Testis (tissue), 3 donors: ENCODE data around the gene TRIAP1. TPM values are rescaled to one million over a fixed set of nuclear protein-coding genes. Genes with fewer than 3 reads are reported as not detected.
"Not testable (repeated sequence)": the region's sequence is repeated elsewhere in the genome, so short reads cannot be mapped to it uniquely, and the experiment has no call there.

Experiments
- DNase-seq: peaks from one replicate; pipeline ENCODE4 v3.0.0-alpha.2; 2019
- H3K27ac ChIP-seq, 2 donors: fragments of 200-600 bp; sonication (generic); one replicate each; pipeline ENCODE4 v1.5.1; 2019
- H3K27me3 ChIP-seq: fragments of 200-600 bp; sonication (generic); one replicate; pipeline ENCODE4 v1.5.1; 2019
- H3K36me3 ChIP-seq: fragments of 200-600 bp; sonication (generic); one replicate; pipeline ENCODE4 v1.5.1; 2017; ENCODE audit warnings: low read depth; ENCODE audit errors: missing control alignments
- H3K4me1 ChIP-seq: fragments of 200-600 bp; sonication (generic); one replicate; pipeline ENCODE4 v1.5.1; 2019
- H3K4me3 ChIP-seq, 2 donors: fragments of 200-600 bp; sonication (generic); one replicate each; pipeline ENCODE4 v1.5.1; 2017 to 2019
- H3K9me3 ChIP-seq: fragments of 200-600 bp; sonication (generic); one replicate; pipeline ENCODE4 v1.5.1; 2017
- CTCF ChIP-seq, 3 experiments: fragments of 450-650 bp in 2 of 3; fragments of 200-600 bp in 1 of 3; sonication (generic) in 1 of 3; IDR thresholded peaks; one replicate each; pipeline ENCODE4 v1.5.1; 2016 to 2019; ENCODE audit warnings: antibody characterized with exemption in 3 of 3, mild to moderate bottlenecking in 2 of 3, moderate library complexity in 1 of 3
- POLR2A ChIP-seq: fragments of 450-650 bp; IDR thresholded peaks from one replicate; pipeline ENCODE4 v1.6.1; 2017; ENCODE audit warnings: antibody characterized with exemption, mild to moderate bottlenecking, moderate library complexity
- WGBS, 2 donors: methylation state at CpG; one replicate each; pipeline ENCODE4 v1.1.5; 2018; 5-methylcytosine and 5-hydroxymethylcytosine counted together
- intact Hi-C: fragments of 100-400 bp; cut with DNase I; formaldehyde crosslinking; loops from one replicate; pipeline ENCODE4 v1.15.1; 2023; ENCODE audit warnings: low total_unique reads
- polyA plus RNA-seq: library from polyadenylated mRNA; stranded (reverse); fragments of 350-450 nt; fragmentation: Illumina TruSeq; extraction: RNeasy Lipid Tissue Mini Kit (QIAGEN cat#74804); gene quantifications from one replicate; pipeline ENCODE4 v1.2.3, GENCODE V29; 2014; ENCODE audit warnings: low read depth, low replicate concordance; ENCODE audit not compliant: insufficient read depth
- total RNA-seq, 2 donors: library from RNA; depleted of rRNA; stranded (reverse); fragments of >200 nt; gene quantifications; one replicate each; pipeline ENCODE4 v1.2.3, GENCODE V29; 2016

The TRIAP1 gene
- total and polyA plus RNA-seq, 3 donors from 2014 or later: 13.9 to 20.0 (median 15.7) TPM

DNA sequence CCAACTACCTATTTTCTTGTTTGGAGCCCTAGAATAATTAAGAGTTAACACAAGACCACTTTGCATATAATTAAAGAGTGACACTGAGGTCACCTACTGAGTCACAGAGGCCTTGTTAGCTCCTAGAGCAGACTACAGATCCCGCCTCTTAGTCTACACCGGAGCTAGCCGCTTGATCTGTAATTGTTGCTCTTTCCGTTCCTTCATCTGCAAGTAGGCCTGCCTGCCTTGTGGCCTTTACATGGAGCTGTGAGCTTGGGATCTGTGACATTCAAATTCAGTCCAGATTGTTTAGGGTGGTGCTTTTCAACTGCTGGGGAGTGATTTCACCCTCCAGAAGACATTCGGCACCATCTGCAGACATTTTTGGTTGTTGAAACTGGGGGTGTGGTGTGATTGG lies 44.1 kb upstream of the TRIAP1 start:
- Histone ChIP-seq H3K9me3 (no peaks in the 10 kb centered on the region), H3K27ac (peak overlapping the region; percentile 3 to 47), H3K4me1 (peaks cover 43% of the 10 kb centered on the region), H3K36me3 (no peaks in the 10 kb centered on the region), H3K27me3 (no peaks in the 10 kb centered on the region), H3K4me3 (no peak overlapping the region)
- intact Hi-C loops: no loop called here
- no peak for DNase-seq
- no peak for TF ChIP-seq CTCF (IDR thresholded peaks at IDR 0.05)
- TF ChIP-seq POLR2A: no peak
- 84 to 92% methylated on average over 5 of the region's 5 CpGs for WGBS, 2 donors

- peak overlapping the region; percentile 16 to 83 for H3K27ac ChIP-seq
- WGBS, 2 donors: 93% methylated on average over 4 of the region's 4 CpGs
- H3K4me3 ChIP-seq: no peak overlapping the region
- H3K27me3 ChIP-seq: no peaks in the 10 kb centered on the region
- DNase-seq: no peak
- no peaks in the 10 kb centered on the region for H3K36me3 ChIP-seq
- TF ChIP-seq CTCF (IDR thresholded peaks at IDR 0.05) (no peak), POLR2A (no peak)
- H3K9me3 ChIP-seq: no peaks in the 10 kb centered on the region
- H3K4me1 ChIP-seq: peaks cover 39% of the 10 kb centered on the region
- intact Hi-C loops: no loop called here
These were observed 42.8 kb upstream of the TRIAP1 start for GRCh38 chr12:120489018-120489417.

GRCh38 chr12:120488057-120488640 lies 42.0 kb upstream of the TRIAP1 start:
- WGBS, 2 donors: 34 to 44% methylated on average over 5 of the region's 5 CpGs
- TF ChIP-seq POLR2A (no peak), CTCF (IDR thresholded peaks at IDR 0.05) (no peak)
- peaks cover 43% of the 10 kb centered on the region for H3K4me1 ChIP-seq
- H3K27ac ChIP-seq: peak overlapping the region; percentile 16 to 83
- no peaks in the 10 kb centered on the region for H3K9me3 ChIP-seq
- intact Hi-C loops: no loop called here
- no peak overlapping the region for H3K4me3 ChIP-seq
- peak; percentile 84 for DNase-seq
- H3K27me3 ChIP-seq: no peaks in the 10 kb centered on the region
- H3K36me3 ChIP-seq: no peaks in the 10 kb centered on the region

DNA sequence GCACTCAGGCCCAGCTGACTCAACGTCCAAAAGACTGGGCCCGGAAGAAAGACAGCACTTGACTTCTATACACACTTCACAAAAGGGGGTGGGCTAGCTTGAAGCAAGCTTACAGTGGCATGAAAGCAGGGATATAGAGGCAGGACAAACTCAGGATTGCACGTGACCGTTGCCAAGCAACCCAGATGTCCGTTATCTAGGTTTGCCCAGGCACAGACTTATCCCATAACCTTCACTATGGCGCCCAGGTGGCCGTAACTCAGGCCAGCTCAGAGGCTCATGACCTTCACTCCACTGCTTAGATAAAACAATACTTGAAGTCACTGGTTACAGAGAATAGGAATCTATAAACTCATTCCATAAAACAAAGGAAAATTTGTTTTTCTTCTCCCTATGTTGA lies 41.4 kb upstream of the TRIAP1 start:
- intact Hi-C loops, H3K36me3 ChIP-seq, H3K9me3 ChIP-seq, H3K4me3 ChIP-seq, H3K27me3 ChIP-seq: not testable (repeated sequence)
- DNase-seq: peak; percentile 83
- WGBS, 2 donors: 30 to 57% methylated on average over 7 of the region's 7 CpGs
- Histone ChIP-seq H3K27ac (peak overlapping the region; percentile 16 to 83), H3K4me1 (peaks cover 43% of the 10 kb centered on the region)

DNA sequence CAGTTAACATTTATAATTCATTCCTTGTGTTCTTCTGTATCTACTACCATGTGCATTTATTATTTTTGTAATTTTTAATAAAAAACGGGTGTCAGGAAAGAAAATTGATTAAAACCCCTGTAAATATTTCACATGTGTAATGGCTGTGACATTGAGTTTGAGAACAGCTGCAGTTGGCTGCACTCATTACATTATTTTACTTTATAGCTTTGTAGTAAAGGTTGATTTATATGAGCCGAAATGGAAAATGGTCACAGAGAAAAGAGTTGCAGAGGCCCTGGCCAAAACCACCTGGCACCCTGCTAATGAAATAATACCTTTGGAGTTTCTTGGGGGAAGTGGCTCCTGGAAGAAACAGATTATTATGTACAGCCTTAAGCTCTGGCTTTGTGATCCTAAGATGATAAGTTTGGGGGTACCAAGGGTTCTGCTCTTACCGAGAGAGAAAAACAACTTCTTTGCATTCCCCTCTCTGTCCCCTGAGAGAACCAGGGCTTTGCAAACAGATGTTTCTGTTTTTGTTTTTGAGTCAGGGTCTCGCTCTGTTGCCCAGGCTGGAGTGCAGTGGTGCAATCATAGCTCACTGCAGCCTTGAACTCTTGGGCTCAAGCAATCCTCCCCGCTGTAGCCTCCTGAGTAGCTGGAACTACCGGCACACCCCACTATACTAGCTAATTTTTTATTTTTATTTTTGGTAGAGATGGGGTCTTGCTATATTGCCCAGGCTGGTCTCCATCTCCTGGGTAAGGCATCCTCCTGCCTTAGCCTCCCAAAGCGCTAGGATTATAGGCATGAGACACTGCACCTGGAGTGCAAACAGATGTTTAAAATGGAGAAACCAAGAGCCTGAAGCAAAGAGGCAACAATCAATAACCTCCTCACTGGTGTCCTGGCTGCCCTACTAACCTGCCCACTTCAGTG lies 40.0 kb upstream of the TRIAP1 start:
- WGBS, 2 donors: 63 to 73% methylated on average over 7 of the region's 7 CpGs
- Histone ChIP-seq H3K27ac (peak overlapping the region in 1 of 2 donors; percentile 2), H3K9me3 (no peaks in the 10 kb centered on the region), H3K4me1 (peaks cover 38% of the 10 kb centered on the region), H3K4me3 (no peak overlapping the region), H3K27me3 (no peaks in the 10 kb centered on the region), H3K36me3 (no peaks in the 10 kb centered on the region)
- no peak for DNase-seq
- no peak for TF ChIP-seq CTCF (IDR thresholded peaks at IDR 0.05)
- TF ChIP-seq POLR2A: no peak
- intact Hi-C loops: no loop called here
